Measurements from ENCODE around the gene NPDC1. TPM values are rescaled to one million over a fixed set of nuclear protein-coding genes. Genes with fewer than 3 reads are reported as not detected.

Gene NPDC1
- 10 to 100 TPM; 20.4 to 48.7 (median 36.8) TPM for polyA plus RNA-seq (ENCODE audit: insufficient read length in 4 of 4)

GRCh38 chr9:137046088-137046787 is at the start of gene NPDC1:
Gene NPDC1 (minus strand): TSS chr9:137046177. CDS start chr9:137045989, 188 bp downstream.
- DNase-seq (ENCODE audit: low read depth in 4 of 4, low spot score in 3 of 4), result no peak

- DNase-seq (ENCODE audit: low read depth in 4 of 4, low spot score in 3 of 4), result no peak
These were observed 43.4 kb upstream of the NPDC1 start for GRCh38 chr9:137089232-137089947.

GRCh38 chr9:137088121-137088520 is 42.1 kb upstream of the NPDC1 start:
- DNase-seq (ENCODE audit: low read depth in 4 of 4, low spot score in 3 of 4), result no peak

GRCh38 chr9:137087409-137087925 is 41.5 kb upstream of the NPDC1 start:
- no peak for DNase-seq (ENCODE audit: low read depth in 4 of 4, low spot score in 3 of 4)

GRCh38 chr9:137086531-137087408 is 40.8 kb upstream of the NPDC1 start, which contains the start of gene MAN1B1:
Gene MAN1B1 (plus strand): TSS chr9:137086985. CDS start chr9:137087000, 15 bp downstream.
- peak; percentile 94 to 97 (median 95) for DNase-seq (ENCODE audit: low read depth in 4 of 4, low spot score in 3 of 4)

GRCh38 chr9:137085920-137086530 is 40.0 kb upstream of the NPDC1 start:
- DNase-seq (ENCODE audit: low read depth in 4 of 4, low spot score in 3 of 4), result no peak

GRCh38 chr9:137084526-137084925 is 38.5 kb upstream of the NPDC1 start:
- DNase-seq (ENCODE audit: low read depth in 4 of 4, low spot score in 3 of 4), result no peak

- DNase-seq (ENCODE audit: low read depth in 4 of 4, low spot score in 3 of 4), result no peak
These were observed 37.5 kb upstream of the NPDC1 start for GRCh38 chr9:137083394-137084004.

- no peak for DNase-seq (ENCODE audit: low read depth in 4 of 4, low spot score in 3 of 4)
These were observed 36.9 kb upstream of the NPDC1 start for GRCh38 chr9:137082925-137083290.

- no peak for DNase-seq (ENCODE audit: low read depth in 4 of 4, low spot score in 3 of 4)
These were observed 36.4 kb upstream of the NPDC1 start for GRCh38 chr9:137082222-137082924.

GRCh38 chr9:137080260-137081122 is 34.5 kb upstream of the NPDC1 start:
- DNase-seq (ENCODE audit: low read depth in 4 of 4, low spot score in 3 of 4), result no peak

- no peak for DNase-seq (ENCODE audit: low read depth in 4 of 4, low spot score in 3 of 4)
These were observed 33.4 kb upstream of the NPDC1 start for GRCh38 chr9:137079401-137079787.

- DNase-seq (ENCODE audit: low read depth in 4 of 4, low spot score in 3 of 4), result no peak
These were observed 32.9 kb upstream of the NPDC1 start for GRCh38 chr9:137078701-137079400.

- DNase-seq (ENCODE audit: low read depth in 4 of 4, low spot score in 3 of 4), result no peak
These were observed 32.0 kb upstream of the NPDC1 start for GRCh38 chr9:137077758-137078693.

- no peak for DNase-seq (ENCODE audit: low read depth in 4 of 4, low spot score in 3 of 4)
These were observed 31.2 kb upstream of the NPDC1 start, which contains the start of gene UAP1L1 for GRCh38 chr9:137077010-137077747. Gene UAP1L1 (plus strand): TSS chr9:137077517. CDS start chr9:137077533, 16 bp downstream.

- no peak for DNase-seq (ENCODE audit: low read depth in 4 of 4, low spot score in 3 of 4)
These were observed 30.6 kb upstream of the NPDC1 start for GRCh38 chr9:137076636-137077009.

Measured in left renal pelvis (tissue), 4 donors.